H1 (cell line): ENCODE measurements around the gene PPIL6. TPM values are rescaled to one million over a fixed set of nuclear protein-coding genes. Genes with fewer than 3 reads are reported as not detected.
A peak's percentile ranks its signal among the peaks of the same experiment; 100 is the strongest.

Experiments
- CTCF ChIA-PET: fragments of 300-600 bp; sonication (Branson Sonifier 250); formaldehyde crosslinking; loops from one replicate; lab custom pipeline; 2021; ENCODE audit not compliant: partially characterized antibody; lab: Charles Lee
- POLR2A ChIA-PET: fragments of 300-600 bp; sonication (Branson Sonifier 250); formaldehyde crosslinking; loops from one replicate; lab custom pipeline; 2021; ENCODE audit warnings: inconsistent platforms; ENCODE audit not compliant: partially characterized antibody; lab: Charles Lee
- DNase-seq, 2 experiments: peaks; one replicate each; pipeline versions ENCODE4 v3.0.0 to v3.0.0-alpha.2; 2010 to 2022; ENCODE audit warnings: low spot score in 2 of 2, low read depth in 1 of 2, mixed read lengths in 1 of 2
- FAIRE-seq: peaks from 2 replicates; lab custom pipeline; 2011; peaks lifted over from hg19 to GRCh38; lab: Jason Lieb, UNC
- H2AFZ ChIP-seq: 2 replicates; pipeline ENCODE4 v1.8.1; 2012; ENCODE audit warnings: low read length, inconsistent platforms
- H2AK5ac ChIP-seq: 2 replicates; pipeline ENCODE4 v1.6.1; 2013; ENCODE audit warnings: low read depth, low read length
- H2BK120ac ChIP-seq: replicated peaks from 2 replicates; pipeline ENCODE3; 2013; ENCODE audit warnings: low read depth, low read length, inconsistent platforms
- H2BK12ac ChIP-seq: 2 replicates; pipeline ENCODE4 v1.6.1; 2013; ENCODE audit warnings: low read depth, low read length
- H2BK15ac ChIP-seq: 2 replicates; pipeline ENCODE4 v1.6.1; 2013; ENCODE audit warnings: low read length
- H2BK20ac ChIP-seq: 2 replicates; pipeline ENCODE4 v1.6.1; 2013; ENCODE audit warnings: low read length
- H2BK5ac ChIP-seq: 2 replicates; pipeline ENCODE4 v1.6.1; 2013; ENCODE audit warnings: low read depth, low read length
- H3K14ac ChIP-seq: 2 replicates; pipeline ENCODE4 v1.6.1; 2013; ENCODE audit warnings: inconsistent platforms; ENCODE audit not compliant: insufficient read length
- H3K18ac ChIP-seq: 2 replicates; pipeline ENCODE4 v1.6.1; 2013; ENCODE audit warnings: low read length; ENCODE audit errors: extremely low read depth
- H3K23ac ChIP-seq: 2 replicates; pipeline ENCODE4 v1.6.1; 2013; ENCODE audit warnings: inconsistent platforms; ENCODE audit not compliant: insufficient read length
- H3K23me2 ChIP-seq: 2 replicates; pipeline ENCODE4 v1.6.1; 2013; ENCODE audit warnings: low read depth, low read length
- H3K27ac ChIP-seq: 2 replicates; pipeline ENCODE4 v1.6.1; 2011; ENCODE audit warnings: low read depth, low read length, inconsistent platforms
- H3K27me3 ChIP-seq, 4 experiments: replicated peaks in 1 of 4; 1 replicate in 1 of 4; 2 replicates in 3 of 4; pipeline versions ENCODE4 v1.6.1 to v1.8.1; 2011 to 2013; ENCODE audit warnings: low read length in 3 of 4, mild to moderate bottlenecking in 3 of 4, inconsistent platforms in 2 of 4, mixed read lengths in 2 of 4, moderate library complexity in 1 of 4; ENCODE audit not compliant: control insufficient read depth in 3 of 4, insufficient read depth in 3 of 4; ENCODE audit errors: extremely low read depth in 1 of 4
- H3K36me3 ChIP-seq, 4 experiments: 2 replicates each; pipeline versions ENCODE4 v1.6.1 to v1.8.1; 2011 to 2013; ENCODE audit warnings: mild to moderate bottlenecking in 4 of 4, low read length in 3 of 4, moderate library complexity in 2 of 4, control low read depth in 1 of 4, inconsistent platforms in 1 of 4; ENCODE audit not compliant: insufficient read depth in 4 of 4, control insufficient read depth in 2 of 4
- H3K4ac ChIP-seq: replicated peaks from 2 replicates; pipeline ENCODE3; 2013; ENCODE audit warnings: low read length, low read depth, mixed read lengths, inconsistent platforms; ENCODE audit not compliant: insufficient read length
- H3K4me1 ChIP-seq, 4 experiments: replicated peaks in 1 of 4; 1 replicate in 1 of 4; 2 replicates in 3 of 4; pipeline versions ENCODE4 v1.6.1 to v1.8.1; 2011 to 2013; ENCODE audit warnings: low read length in 3 of 4, inconsistent platforms in 2 of 4, mixed read lengths in 1 of 4; ENCODE audit not compliant: insufficient read depth in 4 of 4, control insufficient read depth in 3 of 4
- H3K4me2 ChIP-seq, 2 experiments: 2 replicates each; pipeline versions ENCODE4 v1.6.1 to v1.8.1; 2011 to 2013; ENCODE audit warnings: low read depth in 2 of 2, low read length in 2 of 2, control low read depth in 1 of 2, inconsistent platforms in 1 of 2, mild to moderate bottlenecking in 1 of 2; ENCODE audit not compliant: insufficient read depth in 1 of 2
- H3K4me3 ChIP-seq, 4 experiments: fragments of 200-600, 300-600 bp in 1 of 4; sonication (generic), shearing (Covaris generic), sonication (Bioruptor Twin) in 1 of 4; 2 replicates each; pipeline versions ENCODE4 v1.5.1 to v1.8.1; 2011 to 2016; ENCODE audit warnings: low read length in 4 of 4, low read depth in 3 of 4, control low read depth in 2 of 4, inconsistent platforms in 2 of 4, mild to moderate bottlenecking in 2 of 4, mixed read lengths in 1 of 4, moderate library complexity in 1 of 4; ENCODE audit not compliant: insufficient read depth in 2 of 4; ENCODE audit errors: extremely low read depth in 1 of 4
- H3K56ac ChIP-seq: replicated peaks from 2 replicates; pipeline ENCODE3; 2013; ENCODE audit warnings: low read depth, mild to moderate bottlenecking, mixed read lengths, low read length, inconsistent platforms; ENCODE audit not compliant: insufficient read length
- H3K79me1 ChIP-seq: 2 replicates; pipeline ENCODE4 v1.6.1; 2013; ENCODE audit warnings: low read depth, low read length, control low read depth
- H3K79me2 ChIP-seq, 2 experiments: 2 replicates each; pipeline versions ENCODE4 v1.6.1 to v1.8.1; 2012 to 2013; ENCODE audit warnings: low read length in 2 of 2, mild to moderate bottlenecking in 2 of 2, inconsistent platforms in 1 of 2; ENCODE audit not compliant: insufficient read depth in 2 of 2, control insufficient read depth in 1 of 2
- H3K9ac ChIP-seq, 4 experiments: replicated peaks in 1 of 4; 1 replicate in 1 of 4; 2 replicates in 3 of 4; pipeline versions ENCODE4 v1.6.1 to v1.8.1; 2011 to 2013; ENCODE audit warnings: low read depth in 3 of 4, low read length in 3 of 4, control low read depth in 2 of 4, mild to moderate bottlenecking in 2 of 4, moderate library complexity in 2 of 4, inconsistent platforms in 1 of 4; ENCODE audit errors: extremely low read depth in 1 of 4
- H3K9me3 ChIP-seq, 2 experiments: 2 replicates each; pipeline versions ENCODE4 v1.6.1 to v1.8.1; 2012 to 2013; ENCODE audit warnings: mild to moderate bottlenecking in 2 of 2, moderate library complexity in 2 of 2, control low read depth in 1 of 2, inconsistent platforms in 1 of 2, low read depth in 1 of 2, low read length in 1 of 2, mixed read lengths in 1 of 2; ENCODE audit not compliant: insufficient read depth in 2 of 2
- H4K20me1 ChIP-seq, 2 experiments: replicated peaks in 1 of 2; 2 replicates each; pipeline versions ENCODE3 to v1.8.1; 2011 to 2013; ENCODE audit warnings: inconsistent platforms in 2 of 2, low read length in 2 of 2, mild to moderate bottlenecking in 1 of 2; ENCODE audit not compliant: insufficient read depth in 2 of 2, control insufficient read depth in 1 of 2
- H4K5ac ChIP-seq: 2 replicates; pipeline ENCODE4 v1.6.1; 2013; ENCODE audit warnings: low read length, low read depth, mixed read lengths, inconsistent platforms; ENCODE audit not compliant: insufficient read length
- H4K8ac ChIP-seq: 2 replicates; pipeline ENCODE4 v1.8.0; 2013; ENCODE audit warnings: mild to moderate bottlenecking, moderate library complexity, low read length, inconsistent platforms; ENCODE audit not compliant: insufficient read depth; ENCODE audit errors: extremely low read depth
- H4K91ac ChIP-seq: replicated peaks from 2 replicates; pipeline ENCODE3; 2013; ENCODE audit warnings: low read length, mixed read lengths, inconsistent platforms; ENCODE audit not compliant: insufficient read length
- CEBPB ChIP-seq: IDR thresholded peaks from 2 replicates; pipeline ENCODE4 v1.6.1; 2012; ENCODE audit warnings: low read depth, low read length
- CTCF ChIP-seq, 3 experiments: IDR thresholded peaks; 1 replicate in 2 of 3; 2 replicates in 1 of 3; pipeline versions ENCODE4 v1.5.1 to v1.6.1; 2011; ENCODE audit warnings: low read length in 3 of 3, mild to moderate bottlenecking in 3 of 3, inconsistent platforms in 2 of 3, low read depth in 1 of 3, moderate library complexity in 1 of 3; ENCODE audit not compliant: insufficient read depth in 1 of 3; ENCODE audit errors: control extremely low read depth in 1 of 3
- EZH2 ChIP-seq: fragments of 200-600 bp; sonication (generic); IDR thresholded peaks from 2 replicates; pipeline ENCODE4 v1.7.1; 2012; ENCODE audit warnings: low read depth, mild to moderate bottlenecking, moderate library complexity, low read length, inconsistent platforms; ENCODE audit not compliant: severe bottlenecking
- POU5F1 ChIP-seq: IDR thresholded peaks from 2 replicates; pipeline ENCODE4 v1.6.1; 2011; ENCODE audit warnings: low read depth, mild to moderate bottlenecking, low read length, moderate library complexity
- TCF12 ChIP-seq: IDR thresholded peaks from 2 replicates; pipeline ENCODE4 v1.6.1; 2011; ENCODE audit warnings: low read depth, mild to moderate bottlenecking, low read length
- TEAD4 ChIP-seq: IDR thresholded peaks from 2 replicates; pipeline ENCODE4 v1.6.1; 2012; ENCODE audit warnings: low read depth, low read length, inconsistent platforms, mixed read lengths
- WGBS, 2 experiments: shearing (Covaris generic) in 1 of 2; methylation state at CpG; one replicate each; pipeline versions ENCODE4 v1.1.6 to v1.1.7; 2013 to 2015; ENCODE audit warnings: low lambda C conversion rate in 2 of 2, mixed read lengths in 2 of 2, inconsistent platforms in 1 of 2, low coverage in 1 of 2, missing lambda C conversion rate in 1 of 2; ENCODE audit not compliant: insufficient replicate concordance in 2 of 2, insufficient coverage in 1 of 2, insufficient read length in 1 of 2; ENCODE audit errors: extremely low coverage in 1 of 2, missing lambda C conversion rate in 1 of 2; 5-methylcytosine and 5-hydroxymethylcytosine counted together
- polyA plus RNA-seq, 7 experiments: library from polyadenylated mRNA; depleted of rRNA in 3 of 7; stranded (reverse) in 5 of 7; unstranded in 2 of 7; fragments of >200 nt in 5 of 7; fragments of 200-250 nt in 2 of 7; gene quantifications; 1 replicate in 5 of 7; 2 replicates in 1 of 7; 4 replicates in 1 of 7; pipeline versions ENCODE4 v1.2.1 to v1.2.3, GENCODE V29; 2011 to 2013; ENCODE audit warnings: missing spikeins in 2 of 7, mixed read lengths in 2 of 7
- total RNA-seq: library from RNA; stranded (reverse); fragmentation: NEBNext Ultra II Directional; extraction: Animal tissue kit (Norgen Biotek cat#: 25700); gene quantifications from 2 replicates; pipeline ENCODE4 v1.2.1, GENCODE V29; 2021

The PPIL6 gene
- total and polyA plus RNA-seq, 2 of the 8 experiments (the other 6 are each of a cell fraction or from before 2014, with no cell fraction given): 0.42 to 1.3 TPM

GRCh38 chr6:109477725-109478124 is 37.3 kb upstream of the PPIL6 start:
- WGBS, 2 experiments: 76% methylated on average over 2 of the region's 2 CpGs; no CpG with 5 or more reads in 1 of the 2 experiments
- Histone ChIP-seq H3K14ac (no peak overlapping the region), H3K4me2 (peak overlapping the region; percentile 34 to 72; a peak in 3 of 4 replicates), H3K27me3 (no peaks in the 10 kb centered on the region), H2AFZ (no peak overlapping the region), H3K9ac (no peak overlapping the region; a peak in 1 of 7 replicates), H3K18ac (no peak overlapping the region), H2BK20ac (no peak overlapping the region), H3K4me1 (peaks cover 2 to 15% (median 3%) of the 10 kb centered on the region in 4 experiments; a peak in 4 of 7 replicates), H2AK5ac (no peak overlapping the region; the same call in 1 of the 2 replicates), H4K8ac (no peak overlapping the region), H2BK120ac (no peak overlapping the region), H3K79me1 (peaks cover 13% of the 10 kb centered on the region), H3K23ac (no peak overlapping the region), H4K20me1 (peaks cover 4 to 21% of the 10 kb centered on the region in 2 experiments), H4K91ac (no peak overlapping the region), H3K23me2 (0 out of 2 replicates have a peak, but pooled peaks cover 5% of the 10 kb centered on the region), H2BK5ac (no peak overlapping the region), H3K4ac (no peak overlapping the region), H3K9me3 (no peaks in the 10 kb centered on the region), H3K36me3 (peaks cover 15 to 76% (median 51%) of the 10 kb centered on the region in 4 experiments), H4K5ac (no peak overlapping the region), H3K79me2 (peaks cover 20 to 76% of the 10 kb centered on the region in 2 experiments), H2BK12ac (no peak overlapping the region), H3K56ac (no peak overlapping the region), H3K4me3 (peak overlapping the region in 2 of 4 experiments; percentile 6 to 48; a peak in 3 of 8 replicates), H3K27ac (no peak overlapping the region; the same call in 1 of the 2 replicates), H2BK15ac (no peak overlapping the region)
- no peak for FAIRE-seq
- DNase-seq: no peak
- TF ChIP-seq TCF12: no peak
- 0 out of 2 replicates have a peak, but pooled peaks have one; percentile 24 for TF ChIP-seq TEAD4
- no peak for TF ChIP-seq CEBPB
- no peak for TF ChIP-seq POU5F1
- TF ChIP-seq CTCF (IDR thresholded peaks at IDR 0.05; ENCODE audit: control extremely low read depth in 1 of 3, insufficient read depth in 1 of 3, low read depth in 1 of 3, low read length in 3 of 3): no peak
- TF ChIP-seq EZH2: no peak
- CTCF ChIA-PET: no interaction called here
- POLR2A ChIA-PET: interaction anchor here (1.6 kb wide), 1 partner anchor 20 kb away, joined by 7 read pairs; no protein-coding TSS in a partner anchor
